GM21515 (cell line): ENCODE measurements around the gene RYR3.
"Not testable (repeated sequence)": the region's sequence is repeated elsewhere in the genome, so short reads cannot be mapped to it uniquely, and the experiment has no call there.

ENCODE experiments used
- ATAC-seq: cut with Tn5 transposase; IDR thresholded peaks from one replicate; pipeline ENCODE4 v1.9.1; 2021; ENCODE audit not compliant: unreplicated experiment

The RYR3 gene

DNA sequence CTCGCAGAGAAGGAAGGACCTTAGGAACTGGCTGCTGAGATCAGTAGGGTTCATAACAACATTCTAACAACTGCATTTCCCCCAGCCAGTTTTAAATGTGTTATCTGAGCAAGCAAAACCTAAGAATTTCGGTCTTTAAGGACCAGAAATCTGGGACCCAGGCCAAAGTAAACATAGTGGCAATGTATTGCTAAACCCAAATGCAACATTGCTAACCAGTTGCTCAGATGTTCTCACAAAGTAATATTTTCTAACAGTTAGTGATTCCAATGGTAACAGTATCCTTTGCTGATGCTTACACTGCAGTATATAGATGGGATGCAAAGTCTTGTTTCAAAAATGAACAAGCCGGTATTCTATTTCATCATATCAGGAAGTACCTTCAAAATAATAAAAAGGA, 254.3 kb downstream of the RYR3 start:
- ATAC-seq, result no peak

GRCh38 chr15:33567652-33568051, 256.9 kb downstream of the RYR3 start:
- ATAC-seq, result no peak

GRCh38 chr15:33569036-33569435, 258.3 kb downstream of the RYR3 start:
- ATAC-seq, result no peak

GRCh38 chr15:33577911-33578310, 267.1 kb downstream of the RYR3 start:
- ATAC-seq, result not testable (repeated sequence)

GRCh38 chr15:33580526-33580925, 269.8 kb downstream of the RYR3 start:
- no peak for ATAC-seq

GRCh38 chr15:33581032-33581431, 270.3 kb downstream of the RYR3 start:
- ATAC-seq, result no peak

DNA sequence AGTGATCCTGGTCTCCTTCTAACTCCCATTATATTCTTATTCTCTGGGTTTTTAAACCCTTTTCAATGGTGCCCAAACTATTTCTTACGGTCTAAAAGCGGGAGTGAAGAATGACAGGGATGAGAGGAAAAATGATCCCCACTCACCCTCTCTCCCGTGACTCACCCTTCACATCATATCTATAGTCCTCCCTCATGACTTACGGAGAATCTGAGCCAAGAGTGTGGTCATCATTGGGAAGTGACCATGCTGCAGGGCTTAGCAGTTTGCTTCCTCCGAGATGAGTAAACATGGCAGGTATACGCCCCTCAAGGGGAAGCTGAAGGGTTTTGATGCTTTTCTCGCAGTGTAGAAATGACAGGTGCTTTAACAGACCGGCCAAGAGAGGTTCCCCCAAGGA, 274.0 kb downstream of the RYR3 start:
- no peak for ATAC-seq

DNA sequence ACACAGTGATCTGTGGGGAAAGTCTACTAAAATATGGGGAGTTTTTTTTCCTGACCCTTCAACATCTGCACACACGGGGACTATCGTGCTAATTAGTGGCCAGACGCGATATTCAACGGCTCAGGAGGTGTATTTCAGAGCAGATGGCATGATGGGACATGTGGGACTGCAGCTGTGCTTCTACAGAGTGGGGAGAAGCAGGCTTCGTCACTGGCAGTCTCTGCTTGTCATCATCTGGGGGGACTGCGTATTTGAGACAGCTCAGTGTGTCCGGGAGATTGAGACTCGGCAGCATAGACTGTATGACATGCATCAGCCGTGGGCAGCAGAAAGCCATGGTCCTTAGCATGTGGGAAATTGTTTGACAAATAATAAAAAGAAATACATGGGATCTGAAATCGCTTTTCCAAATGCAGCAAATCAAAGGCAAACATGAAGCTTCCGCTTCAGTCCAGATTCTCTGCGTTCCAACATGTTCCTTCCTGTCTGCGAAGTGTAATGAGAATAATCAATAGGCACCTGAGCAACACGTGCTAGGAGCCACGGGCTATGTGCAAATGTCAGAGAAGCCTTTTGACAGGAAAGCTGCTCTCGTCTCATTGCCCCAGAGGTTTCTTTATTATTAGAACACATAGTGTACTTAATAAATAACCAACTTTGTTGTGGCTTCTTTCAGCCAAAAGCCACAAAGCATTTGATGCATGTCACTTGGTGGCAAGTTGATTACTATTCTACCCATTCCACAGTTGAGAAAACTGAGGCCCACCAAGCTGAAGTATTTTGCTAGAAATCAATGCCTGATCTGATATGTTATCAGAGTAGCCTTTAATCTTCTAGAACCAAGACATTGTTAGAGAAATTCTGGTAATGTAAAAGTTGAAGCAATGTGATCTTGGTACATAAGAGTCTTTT, 276.3 kb downstream of the RYR3 start:
- ATAC-seq, result no peak

GRCh38 chr15:33587773-33588172, 277.0 kb downstream of the RYR3 start:
- ATAC-seq, result no peak

GRCh38 chr15:33592864-33593263, 282.1 kb downstream of the RYR3 start:
- no peak for ATAC-seq

GRCh38 chr15:33598382-33598781, 287.6 kb downstream of the RYR3 start:
- not testable (repeated sequence) for ATAC-seq

DNA sequence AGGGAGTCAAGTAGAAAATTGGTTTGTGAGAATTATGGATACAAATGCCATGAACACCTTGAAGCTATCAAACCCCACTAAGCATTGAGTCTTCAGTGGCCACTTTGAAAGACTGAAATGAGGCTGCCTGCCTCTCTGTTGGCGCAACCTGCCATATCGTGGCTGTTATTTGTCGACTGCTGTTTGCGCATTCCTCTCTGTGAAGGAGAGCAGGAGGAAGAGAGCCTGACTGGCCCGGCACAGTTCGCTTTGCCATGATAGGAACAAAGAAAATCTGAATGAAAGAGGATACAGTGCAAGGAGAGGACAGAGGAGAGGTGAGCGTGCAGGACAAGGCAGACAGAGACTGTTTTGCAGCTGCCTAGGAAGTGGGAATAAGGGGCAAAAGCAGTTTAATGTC, 289.4 kb downstream of the RYR3 start:
- no peak for ATAC-seq

DNA sequence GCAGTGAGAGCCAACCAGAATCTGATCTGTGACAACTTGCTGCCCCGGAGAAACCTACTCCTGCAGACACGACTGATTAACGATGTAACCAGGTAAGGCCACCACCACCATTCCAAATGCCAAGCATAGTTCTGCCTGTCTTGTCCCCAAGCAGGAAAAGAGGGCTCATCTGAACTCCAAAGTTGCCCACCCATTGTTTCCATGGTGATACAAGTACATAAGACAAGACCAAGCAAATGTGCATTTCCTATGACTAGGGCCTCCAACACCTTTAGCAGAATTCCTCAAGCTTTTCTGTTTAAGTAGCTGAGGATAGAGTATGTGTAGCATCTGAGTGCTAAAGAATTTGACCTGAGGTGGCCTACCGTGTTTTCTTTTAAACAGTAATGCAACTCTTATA, 290.7 kb downstream of the RYR3 start:
- no peak for ATAC-seq

- ATAC-seq, result no peak
Observed at GRCh38 chr15:33608714-33609113, 297.9 kb downstream of the RYR3 start.

DNA sequence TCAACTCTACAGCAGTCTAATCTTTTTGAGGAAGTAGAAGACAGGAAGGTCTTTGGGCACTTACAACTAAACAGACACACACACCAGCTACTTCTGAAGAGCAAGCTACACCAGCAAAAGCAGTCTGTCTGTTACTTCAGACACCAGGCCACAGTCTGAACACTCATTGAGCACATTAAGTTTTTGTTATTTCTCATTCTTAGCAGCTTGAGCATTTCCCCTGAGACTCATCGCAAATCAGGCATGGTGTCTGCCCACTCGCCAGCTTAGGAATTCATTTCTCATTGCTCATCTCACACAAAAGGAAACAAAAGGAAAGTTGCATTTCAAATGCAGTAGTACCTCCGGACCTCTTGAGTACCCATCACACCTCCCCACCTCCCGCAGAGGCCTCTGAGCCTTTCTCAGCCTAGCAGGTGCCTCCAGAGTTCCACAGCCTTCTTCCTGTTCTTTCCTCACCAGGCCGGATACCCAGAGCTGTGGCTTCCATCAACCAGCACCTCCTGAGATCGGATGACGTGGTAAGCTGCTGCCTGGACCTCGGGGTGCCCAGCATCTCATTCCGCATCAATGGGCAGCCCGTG, 302.0 kb downstream of the RYR3 start:
- ATAC-seq, result no peak

DNA sequence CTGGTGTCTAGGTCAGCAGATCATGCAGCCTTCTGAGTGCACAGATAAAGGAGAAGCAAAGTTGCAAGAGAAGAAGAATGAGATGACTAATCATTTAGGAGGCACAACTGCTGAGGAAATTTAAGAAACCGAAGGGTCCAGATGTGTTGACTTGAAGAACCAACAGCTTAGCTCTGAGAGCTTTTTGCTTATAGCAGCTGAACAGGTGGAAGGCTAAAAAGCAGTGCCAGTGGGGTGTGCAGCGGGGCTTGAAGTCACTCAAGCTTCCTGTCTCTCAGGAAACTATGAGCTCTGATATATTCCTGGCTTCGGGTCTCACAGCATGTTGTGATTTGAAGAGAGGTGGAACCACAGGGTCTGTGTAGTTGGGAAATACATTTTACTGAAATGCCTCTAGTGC, 305.7 kb downstream of the RYR3 start:
- no peak for ATAC-seq

DNA sequence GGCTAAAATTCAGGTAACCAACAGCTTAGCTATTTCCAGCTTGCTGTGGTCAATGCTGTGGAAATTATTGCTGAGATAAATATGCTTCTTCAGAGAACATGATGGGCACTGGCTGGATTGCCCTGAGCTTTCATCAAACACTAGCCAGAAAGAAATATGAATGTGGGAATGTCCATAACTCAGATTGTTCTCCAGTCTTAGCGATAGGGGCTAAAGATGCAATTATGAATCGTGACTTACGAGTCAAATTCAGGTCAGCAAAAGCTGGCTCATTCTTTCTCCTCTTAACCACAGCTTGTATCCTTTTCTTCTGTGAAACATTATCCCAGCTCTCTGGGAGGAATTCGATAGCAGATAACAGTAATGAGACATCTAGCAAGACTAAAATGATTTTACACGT, 307.6 kb downstream of the RYR3 start:
- no peak for ATAC-seq

DNA sequence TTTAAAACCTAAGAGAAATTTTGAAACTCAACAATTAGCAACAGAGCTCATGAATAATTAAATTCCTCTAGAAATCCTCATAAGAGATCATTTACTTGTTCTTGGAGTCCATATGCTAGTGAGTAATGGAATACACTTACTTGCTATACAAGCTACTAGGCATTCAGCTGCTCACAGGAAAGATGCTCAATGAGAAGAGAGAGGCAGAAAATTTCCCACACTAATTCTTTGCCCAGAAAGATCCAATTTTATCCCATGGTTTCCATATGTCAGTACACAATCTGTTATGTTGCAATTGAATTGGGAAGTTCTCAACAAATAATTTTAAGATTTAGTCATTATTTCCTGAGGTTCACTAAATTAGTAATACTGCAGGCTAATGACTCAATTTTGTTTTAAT, 310.4 kb downstream of the RYR3 start:
- ATAC-seq, result no peak

DNA sequence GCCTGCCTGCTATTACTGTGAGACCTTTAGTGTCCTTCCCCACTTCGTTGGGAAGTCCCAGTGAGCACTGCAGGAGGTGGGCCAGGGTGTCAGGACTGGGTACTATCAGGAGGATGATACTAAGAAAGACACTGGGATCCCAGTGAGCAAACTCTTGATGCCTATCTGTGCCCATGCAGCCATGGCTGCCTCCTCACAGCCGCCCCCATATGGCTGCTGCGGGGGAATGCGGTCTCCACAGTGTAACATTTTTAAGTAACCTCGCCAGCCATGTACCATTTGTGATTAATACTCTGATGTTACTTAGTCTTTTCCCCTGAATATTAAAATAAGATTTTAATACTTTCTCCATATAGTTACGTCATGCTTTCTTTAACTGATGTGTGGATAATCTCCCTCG, 312.2 kb downstream of the RYR3 start:
- ATAC-seq, result no peak

DNA sequence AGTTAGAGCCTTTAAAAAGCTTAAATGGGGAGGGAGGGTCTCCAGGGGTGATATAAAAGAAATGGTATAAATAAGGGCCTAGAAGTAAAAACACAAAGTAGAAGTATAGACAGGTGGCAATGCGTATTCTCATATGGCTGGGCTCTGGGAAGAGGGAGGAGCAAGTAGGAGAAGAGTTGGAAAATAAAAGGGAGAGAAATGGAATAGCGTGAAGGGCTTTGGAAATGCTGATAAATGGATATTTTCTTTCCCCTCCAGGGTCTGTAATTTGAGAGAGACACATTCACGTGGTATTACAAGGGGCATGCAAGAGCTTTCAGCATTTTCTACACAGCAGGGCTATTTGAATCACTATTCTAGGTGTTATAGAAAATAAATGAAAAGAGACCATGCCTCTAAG, 313.7 kb downstream of the RYR3 start:
- no peak for ATAC-seq

GRCh38 chr15:33629647-33630046, 318.9 kb downstream of the RYR3 start:
- no peak for ATAC-seq

- no peak for ATAC-seq
Observed at GRCh38 chr15:33636234-33636633, 325.5 kb downstream of the RYR3 start.

GRCh38 chr15:33636958-33637357, 326.2 kb downstream of the RYR3 start:
- no peak for ATAC-seq
